Hematopoietic multipotent progenitor cell treated with erythropoietin and hydrocortisone succinate and interleukin-3 and kit ligand, for 8 days (in vitro differentiated cells): ENCODE data around the gene SYCE1.

ENCODE experiments used
- DNase-seq: peaks from one replicate; pipeline ENCODE4 v3.0.0-alpha.2; 2015

SYCE1 gene

DNA sequence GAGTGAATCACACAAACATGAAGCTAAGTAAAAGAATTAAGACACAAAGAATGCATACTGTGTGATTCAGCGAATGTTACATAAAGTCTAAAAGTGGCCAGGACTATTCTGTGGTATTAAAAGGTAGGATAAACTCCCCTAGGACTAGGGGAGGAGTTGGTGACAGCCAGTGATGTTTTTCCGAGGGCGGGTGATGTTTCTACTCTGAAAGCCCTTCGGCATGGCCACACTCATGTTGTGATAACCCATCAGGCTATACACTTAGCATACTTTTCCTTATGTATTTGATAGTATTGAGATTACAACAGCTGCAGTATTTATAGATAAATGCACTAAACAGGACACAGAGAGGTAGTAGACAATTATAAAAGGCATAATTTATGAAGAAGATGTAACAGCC, 54.0 kb downstream of the SYCE1 start:
- no peak for DNase-seq

DNA sequence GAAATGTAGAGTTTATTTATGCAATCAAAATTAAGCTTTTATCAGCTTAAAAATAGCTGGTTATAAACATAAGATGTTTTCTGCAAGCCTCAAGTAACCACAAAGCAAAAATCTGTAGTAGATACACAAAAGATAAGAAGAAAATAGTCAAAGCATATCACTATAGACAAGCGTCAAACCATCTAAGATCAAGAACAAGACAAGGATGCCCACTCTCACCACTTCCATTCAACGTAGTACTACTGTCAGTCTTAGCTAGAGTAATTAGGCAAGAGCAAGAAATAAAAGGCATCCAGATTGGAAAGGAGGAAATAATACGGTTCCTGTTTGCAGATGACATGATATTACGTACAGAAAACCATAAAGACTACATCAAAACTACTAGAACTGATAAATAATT, 55.7 kb downstream of the SYCE1 start:
- no peak for DNase-seq
